Stimulated activated CD8-positive, alpha-beta memory T cell treated with anti-CD3 and anti-CD28 coated beads, Interleukin-15, amount 100 ng/mL, for 48 hours (primary cell): ENCODE results near the gene NUBPL.
"Not testable (repeated sequence)": the region's sequence is repeated elsewhere in the genome, so short reads cannot be mapped to it uniquely, and the experiment has no call there.

Source experiments
- DNase-seq, 2 donors: peaks; one replicate each; pipeline ENCODE4 v3.0.0-alpha.2; 2020; ENCODE audit warnings: low read depth in 2 of 2

The NUBPL gene

GRCh38 chr14:31745741-31746140 lies 184.5 kb downstream of the NUBPL start:
- no peak for DNase-seq

- DNase-seq: no peak
Observed at GRCh38 chr14:31746326-31746725, 185.1 kb downstream of the NUBPL start.

GRCh38 chr14:31749275-31749674 lies 188.1 kb downstream of the NUBPL start:
- no peak for DNase-seq

- not testable (repeated sequence) for DNase-seq
Observed at GRCh38 chr14:31751047-31751446, 189.8 kb downstream of the NUBPL start.

- DNase-seq: no peak
Observed at GRCh38 chr14:31752867-31753661, 191.9 kb downstream of the NUBPL start.

- no peak for DNase-seq
Observed at GRCh38 chr14:31758941-31759340, 197.7 kb downstream of the NUBPL start.

- DNase-seq: no peak
Observed at GRCh38 chr14:31760277-31760676, 199.1 kb downstream of the NUBPL start.

GRCh38 chr14:31761325-31761724 lies 200.1 kb downstream of the NUBPL start:
- DNase-seq: no peak

- DNase-seq: no peak
Observed at GRCh38 chr14:31763041-31763440, 201.8 kb downstream of the NUBPL start.

- no peak for DNase-seq
Observed at GRCh38 chr14:31766315-31766892, 205.2 kb downstream of the NUBPL start.

GRCh38 chr14:31768355-31768754 lies 207.2 kb downstream of the NUBPL start:
- DNase-seq: no peak

GRCh38 chr14:31770271-31770670 lies 209.1 kb downstream of the NUBPL start:
- DNase-seq: no peak

- no peak for DNase-seq
Observed at GRCh38 chr14:31774567-31774966, 213.4 kb downstream of the NUBPL start.

GRCh38 chr14:31777312-31777711 lies 216.1 kb downstream of the NUBPL start:
- DNase-seq: no peak

GRCh38 chr14:31781578-31781977 lies 220.4 kb downstream of the NUBPL start:
- no peak for DNase-seq

- DNase-seq: no peak
Observed at GRCh38 chr14:31785574-31785973, 224.4 kb downstream of the NUBPL start.

GRCh38 chr14:31787377-31787776 lies 226.2 kb downstream of the NUBPL start:
- no peak for DNase-seq

- no peak for DNase-seq
Observed at GRCh38 chr14:31788340-31788739, 227.1 kb downstream of the NUBPL start.

GRCh38 chr14:31792726-31793125 lies 231.5 kb downstream of the NUBPL start:
- DNase-seq: no peak

GRCh38 chr14:31797946-31798345 lies 236.7 kb downstream of the NUBPL start:
- DNase-seq: not testable (repeated sequence)

- DNase-seq: no peak
Observed at GRCh38 chr14:31802838-31803237, 241.6 kb downstream of the NUBPL start.

GRCh38 chr14:31806249-31806648 lies 245.0 kb downstream of the NUBPL start:
- no peak for DNase-seq
